GM19023 (cell line): Measurements from ENCODE around the gene CFAP45.

Experiments
- ATAC-seq: cut with Tn5 transposase; IDR thresholded peaks from one replicate; pipeline ENCODE4 v1.9.1; 2021; ENCODE audit warnings: mild to moderate bottlenecking, moderate library complexity; ENCODE audit not compliant: unreplicated experiment

CFAP45 gene, protein sequence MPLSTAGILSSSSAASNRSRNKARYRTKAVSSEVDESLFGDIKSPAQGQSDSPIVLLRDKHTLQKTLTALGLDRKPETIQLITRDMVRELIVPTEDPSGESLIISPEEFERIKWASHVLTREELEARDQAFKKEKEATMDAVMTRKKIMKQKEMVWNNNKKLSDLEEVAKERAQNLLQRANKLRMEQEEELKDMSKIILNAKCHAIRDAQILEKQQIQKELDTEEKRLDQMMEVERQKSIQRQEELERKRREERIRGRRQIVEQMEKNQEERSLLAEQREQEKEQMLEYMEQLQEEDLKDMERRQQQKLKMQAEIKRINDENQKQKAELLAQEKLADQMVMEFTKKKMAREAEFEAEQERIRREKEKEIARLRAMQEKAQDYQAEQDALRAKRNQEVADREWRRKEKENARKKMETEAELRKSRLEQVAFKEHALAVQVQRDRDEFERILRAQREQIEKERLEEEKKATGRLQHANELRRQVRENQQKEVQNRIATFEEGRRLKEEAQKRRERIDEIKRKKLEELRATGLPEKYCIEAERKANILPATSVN

DNA sequence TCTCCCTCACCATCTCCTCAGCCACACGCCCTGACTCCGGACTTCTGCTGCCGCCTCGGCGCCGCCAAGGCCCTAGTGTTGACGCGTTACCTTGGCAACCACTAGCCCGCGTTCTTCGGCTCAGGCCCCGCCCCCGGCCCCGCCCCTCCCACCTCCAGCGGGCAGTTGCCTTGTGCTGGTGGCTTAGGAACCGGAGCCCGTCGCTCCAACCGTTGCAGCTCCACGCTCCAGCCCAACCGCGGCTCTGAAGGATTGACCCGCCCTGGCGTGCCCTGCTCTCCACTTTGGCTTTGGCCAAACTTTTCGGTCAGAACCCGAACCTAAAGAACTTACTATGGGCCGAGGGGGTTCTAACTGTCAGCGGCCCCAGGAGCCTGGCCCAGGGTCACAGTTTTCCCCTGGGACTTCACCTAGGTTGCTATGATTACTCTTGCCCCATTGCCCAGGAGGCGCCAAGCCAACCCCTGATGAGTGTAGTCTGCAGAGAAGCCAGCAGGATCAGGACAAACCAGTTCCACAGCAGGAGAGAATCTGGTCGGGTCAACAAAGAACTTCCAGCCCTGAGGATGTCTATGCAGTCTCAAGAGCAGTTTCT, at the start of gene CFAP45:
Gene CFAP45, minus strand, starts transcription at position 80 of the 595 bp plus-strand sequence. Its CDS starts 67 bp downstream, at position 13.
- ATAC-seq, result no peak

DNA sequence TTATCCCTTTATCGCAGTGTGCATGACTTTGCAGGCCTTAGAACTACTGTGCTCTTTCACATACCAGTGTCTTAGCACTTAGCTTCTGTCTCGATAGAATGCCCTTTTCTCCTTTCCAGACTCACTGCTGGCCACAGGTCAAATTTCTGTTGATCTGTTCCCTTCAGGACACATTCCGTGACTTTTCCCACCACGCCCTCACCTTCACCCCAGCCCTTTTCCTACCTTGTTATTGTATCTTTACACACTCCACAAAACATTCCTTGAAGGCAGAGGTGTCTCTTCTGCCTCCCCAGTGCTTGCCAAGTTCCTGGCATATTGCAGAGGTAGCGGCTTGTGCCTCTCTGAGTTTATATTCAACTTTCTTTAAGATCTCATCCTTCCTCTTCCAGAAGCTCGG, 49.2 kb upstream of the CFAP45 start:
- no peak for ATAC-seq

DNA sequence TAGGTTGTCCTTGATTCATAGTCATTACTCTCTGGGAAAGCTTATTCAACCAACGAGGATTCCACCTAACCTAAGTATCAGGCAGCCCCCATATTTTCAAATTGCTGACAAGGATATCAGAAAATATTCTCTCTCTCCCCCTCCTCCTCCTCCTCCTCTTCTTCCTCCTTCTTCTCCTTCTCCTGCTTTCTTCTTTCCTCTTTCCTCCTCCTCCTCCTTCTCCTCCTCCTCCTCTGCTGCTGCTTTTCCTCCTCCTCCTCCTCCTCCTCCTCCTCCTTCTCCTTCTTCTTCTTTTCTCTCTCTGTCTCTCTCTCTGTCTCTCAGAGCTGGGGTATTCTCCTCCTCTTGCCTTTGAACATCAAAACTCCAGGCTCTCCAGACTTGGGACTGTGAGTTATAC, 48.0 kb upstream of the CFAP45 start:
- ATAC-seq, result no peak

DNA sequence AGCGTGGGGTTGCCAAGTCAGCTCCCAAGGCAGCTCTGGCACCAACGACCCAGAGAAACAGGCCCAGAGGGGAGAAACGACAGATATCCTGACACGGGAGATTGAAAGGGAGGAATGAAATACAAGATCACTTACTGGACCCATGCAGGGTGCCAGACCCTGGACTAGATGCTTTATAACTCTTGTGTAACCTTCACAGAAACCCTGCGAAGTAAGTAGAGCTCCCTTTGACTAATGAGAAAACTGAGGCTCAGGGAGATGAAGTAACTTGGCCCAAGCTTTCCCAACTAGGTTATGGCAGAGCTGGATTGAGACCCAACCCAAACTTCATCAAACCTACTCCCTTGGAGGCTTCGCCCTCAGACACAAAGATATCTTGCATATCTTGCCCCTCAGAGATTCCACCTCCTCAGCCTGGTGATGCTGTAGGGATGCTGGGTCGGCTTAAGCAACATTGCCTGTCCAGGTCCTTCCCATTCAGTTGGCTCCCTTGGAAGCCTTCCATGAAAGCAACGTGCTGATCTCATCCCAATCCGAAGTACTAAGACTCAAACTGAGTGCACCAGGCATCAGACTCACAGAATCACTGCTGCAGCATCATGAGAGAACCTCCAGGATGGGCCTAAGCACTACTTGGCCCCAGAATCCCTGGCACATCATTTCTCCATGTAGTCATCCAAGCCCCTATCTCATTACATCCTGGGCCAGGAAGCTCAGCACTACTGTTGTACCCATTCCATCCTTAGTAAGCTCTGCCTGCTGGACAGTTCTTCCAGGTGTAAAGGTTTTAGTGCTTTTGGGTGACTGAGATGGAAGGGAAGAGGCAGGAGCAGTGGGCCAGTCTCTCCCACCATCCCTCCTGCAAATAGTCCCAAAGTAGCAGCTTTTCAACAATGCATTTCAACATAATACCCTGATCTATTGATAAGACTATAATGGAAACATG, 46.5 kb upstream of the CFAP45 start:
- no peak for ATAC-seq

DNA sequence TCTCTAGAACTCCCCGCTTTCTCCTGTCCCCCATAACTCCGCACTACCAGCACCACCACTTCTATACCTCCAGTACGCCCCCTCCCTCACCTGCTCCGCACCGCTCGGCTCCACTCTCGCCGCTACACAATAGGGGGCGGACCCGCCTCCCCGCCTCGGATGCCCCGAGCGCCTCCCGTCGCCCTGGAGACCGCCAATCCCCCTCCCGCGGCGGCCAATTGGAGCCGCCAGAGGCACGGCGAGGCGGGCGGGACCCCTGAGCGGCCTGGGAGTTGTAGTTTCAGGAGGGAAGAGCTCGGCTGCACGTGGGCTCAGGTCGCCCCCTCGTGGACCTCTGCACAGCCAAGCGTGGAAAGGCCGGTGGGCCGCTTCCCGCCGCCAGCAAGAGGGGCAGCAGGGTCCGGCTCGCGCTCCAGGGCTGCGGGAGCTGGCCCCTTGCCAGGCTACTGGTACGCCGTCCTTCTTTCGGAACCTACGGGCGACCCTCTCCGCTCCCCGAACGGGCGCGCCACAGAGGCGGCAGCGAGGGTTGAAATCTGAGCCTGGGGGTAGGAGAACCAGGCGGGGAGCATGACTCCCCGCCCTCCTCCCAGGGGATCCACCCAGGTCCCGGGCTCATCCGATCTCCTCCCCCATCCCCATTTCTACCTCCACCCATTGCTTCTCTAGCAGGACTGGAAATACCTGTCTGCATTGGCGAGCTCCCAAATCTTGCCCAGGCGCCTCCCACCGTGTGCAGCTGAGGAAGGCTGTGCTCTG, 45.7 kb upstream of the CFAP45 start, which contains the start of gene IGSF9:
Gene IGSF9, minus strand, starts transcription at position 131 of the 759 bp plus-strand sequence. CDS start 2,159 bp downstream, outside the sequence.
- ATAC-seq, result peak; percentile 67

DNA sequence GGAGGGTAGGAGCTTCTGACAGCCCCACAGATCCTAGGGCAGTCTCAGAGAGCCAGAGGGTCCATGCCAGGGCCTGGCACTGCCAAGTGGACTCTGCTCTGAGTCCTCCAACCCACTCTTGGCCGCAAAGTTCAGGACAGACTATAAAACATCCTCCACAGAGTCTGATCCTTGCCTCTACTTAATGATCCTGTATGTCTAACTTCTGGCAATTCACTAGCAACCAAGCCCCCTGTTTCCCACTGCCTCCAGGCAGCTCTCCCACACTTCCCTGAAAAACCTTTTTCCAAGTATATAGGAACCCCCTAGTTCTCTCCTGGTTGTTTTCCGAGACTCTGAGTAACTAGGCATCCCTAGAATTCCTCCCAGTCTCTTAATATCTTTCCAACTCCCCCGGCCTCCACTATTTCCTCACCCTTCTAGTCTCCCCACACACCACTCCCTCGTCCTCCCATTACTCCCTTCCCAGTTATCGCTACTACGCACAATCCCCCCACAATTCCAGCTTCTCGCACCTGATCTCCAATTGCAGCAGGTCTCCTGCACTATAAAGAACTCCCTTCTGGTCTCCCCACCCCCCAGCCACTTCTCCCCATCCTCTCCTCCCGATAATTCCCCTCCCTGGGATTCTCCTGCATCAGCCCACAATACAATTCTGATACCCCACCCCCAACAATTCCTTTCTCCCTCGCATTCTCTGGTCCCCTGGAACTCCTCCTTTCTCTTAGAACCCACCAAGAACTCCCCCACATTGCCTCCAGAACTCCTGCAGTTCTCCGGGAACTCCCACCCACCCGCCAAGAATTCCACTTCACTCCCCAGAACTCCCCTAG, 44.9 kb upstream of the CFAP45 start:
- ATAC-seq, result no peak

DNA sequence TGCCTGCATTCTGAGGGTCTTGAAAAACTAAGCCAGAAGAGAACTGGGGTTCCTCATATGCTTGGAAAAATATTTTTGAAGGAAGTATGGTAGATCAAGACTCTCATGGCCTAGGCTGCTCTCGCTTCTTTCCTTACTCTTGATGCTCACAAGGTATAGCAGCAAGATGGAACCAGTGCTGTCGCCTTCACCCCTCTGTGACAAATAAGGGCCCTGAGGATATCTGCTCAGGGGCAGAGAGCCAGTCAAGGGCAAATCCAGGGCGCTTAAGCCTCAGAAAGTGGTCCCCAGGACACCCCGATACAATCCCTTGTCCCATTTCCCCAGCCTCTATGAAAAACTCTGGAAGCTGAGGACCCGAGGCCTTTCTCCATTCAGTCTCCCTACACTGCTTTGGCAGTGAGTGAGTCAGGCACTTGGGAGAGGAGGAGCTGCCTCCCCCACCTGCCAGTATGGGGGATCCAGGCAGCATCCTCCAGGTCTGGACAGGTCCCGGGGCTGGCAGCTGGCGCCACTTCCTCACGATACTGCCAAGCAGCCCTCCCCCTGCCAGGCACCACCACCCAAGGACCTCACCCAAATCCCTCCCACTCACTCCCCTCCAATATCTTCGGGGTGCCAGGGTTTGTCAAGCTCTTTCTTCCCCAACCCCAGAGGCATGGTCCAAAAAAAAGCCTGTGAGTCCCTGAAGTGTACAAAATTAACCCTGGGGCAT, 44.1 kb upstream of the CFAP45 start:
- ATAC-seq, result no peak

DNA sequence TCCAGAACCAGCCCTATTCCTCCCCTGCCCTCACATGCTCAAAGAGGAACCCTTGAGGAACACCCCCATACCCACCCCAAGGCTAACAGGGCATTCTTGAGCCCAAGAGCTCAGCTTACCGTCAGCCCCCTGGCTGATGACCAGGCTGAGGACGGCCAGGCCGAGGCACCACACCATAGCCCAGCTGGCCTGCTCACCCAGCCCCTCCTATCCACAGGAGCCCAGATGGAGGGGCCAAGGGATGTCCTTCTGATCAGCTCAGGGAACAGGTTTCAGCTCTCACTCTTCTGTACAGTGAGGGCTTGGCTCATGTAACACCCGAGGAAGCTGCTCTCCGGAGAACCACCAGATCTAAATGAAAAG, 43.3 kb upstream of the CFAP45 start:
- no peak for ATAC-seq

DNA sequence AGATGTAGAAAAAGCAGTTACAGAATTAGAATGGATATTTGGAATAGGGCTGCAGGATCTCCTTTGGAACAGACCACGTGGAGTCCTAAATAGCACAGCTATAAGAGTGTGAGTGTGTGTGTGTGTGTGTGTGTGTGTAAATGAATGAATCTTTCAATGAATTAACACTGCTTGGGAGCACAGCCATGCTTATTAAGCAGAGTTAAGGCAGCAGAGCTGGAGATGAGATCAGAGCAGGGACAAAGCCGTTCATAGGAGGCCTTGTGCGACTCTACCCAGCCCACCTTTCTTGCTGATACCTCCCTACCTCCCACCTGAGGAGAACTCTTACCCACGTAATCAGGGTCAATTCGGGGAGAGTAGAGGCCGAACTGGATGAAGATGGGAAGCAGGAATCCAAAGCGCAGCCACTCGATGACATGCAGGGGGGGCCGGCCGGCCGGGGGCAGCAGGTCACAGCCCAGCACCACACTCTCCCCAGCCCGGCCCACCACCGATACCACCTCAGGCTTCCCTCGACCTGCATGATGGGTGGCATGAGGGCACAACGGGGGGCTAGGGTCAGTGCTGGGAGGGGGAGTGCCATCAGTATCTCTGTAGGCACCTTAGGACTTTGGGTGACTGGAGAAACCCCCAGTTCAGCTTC, 42.8 kb upstream of the CFAP45 start:
- no peak for ATAC-seq

DNA sequence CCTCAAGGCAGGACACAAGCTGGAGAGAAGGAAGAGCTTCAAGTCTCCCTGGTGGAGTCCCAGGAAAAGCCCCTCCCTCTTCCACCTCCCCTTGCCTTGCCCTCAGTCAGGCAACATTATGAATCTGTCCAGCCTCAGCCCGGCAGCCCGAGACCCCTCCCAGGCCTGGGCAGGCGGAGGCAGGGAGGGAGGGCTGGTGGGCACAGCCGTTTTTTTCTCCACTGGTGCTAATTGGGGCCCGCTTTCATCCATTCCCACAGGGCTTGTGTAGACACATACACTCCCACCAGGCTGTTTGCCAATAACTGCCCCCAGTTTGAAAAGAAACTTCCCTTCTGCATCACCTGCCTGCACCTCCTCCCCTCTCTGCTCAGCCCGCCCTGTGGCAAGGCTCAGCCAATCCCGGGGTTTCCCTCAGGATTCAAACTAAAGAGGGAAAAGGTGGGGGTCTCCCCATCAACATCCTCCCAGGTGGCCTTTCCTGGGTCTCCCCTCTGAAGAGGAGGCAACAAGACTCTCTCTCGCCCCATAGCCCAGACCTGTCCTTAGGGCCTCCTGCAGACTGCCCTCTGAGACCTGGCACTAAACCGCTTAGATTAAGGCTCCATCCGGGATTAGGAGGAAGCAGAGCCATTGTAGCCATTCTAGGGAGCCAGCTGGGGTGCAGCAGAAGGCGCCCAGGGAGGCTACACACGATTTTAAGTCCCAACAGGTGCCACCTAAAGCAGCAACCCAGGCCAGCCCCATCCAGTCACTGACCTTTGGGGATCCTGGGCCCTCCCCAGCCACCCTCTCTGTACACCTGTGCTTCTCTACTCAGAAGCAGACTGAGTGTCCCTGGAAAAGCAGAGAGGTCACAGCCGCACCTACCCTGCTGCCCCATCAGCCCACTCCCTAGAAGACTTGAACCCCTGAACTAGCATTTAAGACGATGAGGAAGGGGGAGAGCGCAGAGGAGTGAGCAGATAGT, 41.9 kb upstream of the CFAP45 start:
- ATAC-seq, result no peak

DNA sequence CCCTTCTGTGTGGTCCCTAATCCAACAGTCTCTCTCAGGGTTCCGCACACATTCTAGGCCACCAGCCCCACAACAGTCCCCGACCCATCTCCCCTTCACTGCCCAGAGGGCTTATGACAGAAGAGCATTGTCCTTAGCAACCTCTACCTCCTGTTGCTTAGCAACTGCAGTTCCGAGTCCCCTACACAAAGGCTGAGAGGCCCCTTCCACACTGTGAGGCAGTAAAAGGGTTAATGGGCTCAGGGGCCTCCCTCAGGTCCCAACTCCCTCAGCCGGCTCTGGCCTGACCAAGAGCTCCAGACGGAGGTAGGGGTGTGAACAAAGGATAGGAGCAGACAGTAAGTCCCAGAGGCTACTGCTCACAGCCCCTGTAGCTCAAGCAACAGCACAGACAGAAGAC, 41.2 kb upstream of the CFAP45 start:
- no peak for ATAC-seq

DNA sequence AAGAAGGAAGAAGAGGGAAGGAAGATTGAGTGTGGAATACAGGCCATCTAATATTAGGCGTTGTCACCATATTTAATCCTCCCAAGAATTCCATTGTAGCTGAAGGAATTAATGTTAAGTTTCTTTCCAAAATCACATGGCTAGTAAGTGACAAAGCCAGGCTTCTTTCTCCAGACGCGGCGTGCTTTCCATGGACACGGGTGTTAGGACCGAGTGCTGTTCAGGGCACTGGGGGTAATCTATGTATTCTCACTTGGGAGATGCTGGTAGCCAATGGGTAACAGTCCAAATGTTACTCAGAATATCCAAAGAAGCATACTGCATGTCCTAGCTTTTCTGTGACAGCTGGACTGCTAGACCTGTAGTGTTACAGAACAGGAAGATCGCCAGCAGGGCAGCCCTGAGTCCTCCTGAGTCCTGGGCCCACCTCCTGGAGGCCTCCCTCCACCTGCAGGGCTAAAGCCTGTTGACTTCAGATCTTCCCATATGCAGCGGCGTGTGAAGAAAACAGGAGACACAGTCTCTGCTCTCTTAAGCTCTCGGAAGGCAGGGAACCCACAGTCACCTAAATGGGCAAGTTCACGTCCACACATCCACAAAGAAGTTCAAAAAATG, 40.1 kb upstream of the CFAP45 start:
- no peak for ATAC-seq

DNA sequence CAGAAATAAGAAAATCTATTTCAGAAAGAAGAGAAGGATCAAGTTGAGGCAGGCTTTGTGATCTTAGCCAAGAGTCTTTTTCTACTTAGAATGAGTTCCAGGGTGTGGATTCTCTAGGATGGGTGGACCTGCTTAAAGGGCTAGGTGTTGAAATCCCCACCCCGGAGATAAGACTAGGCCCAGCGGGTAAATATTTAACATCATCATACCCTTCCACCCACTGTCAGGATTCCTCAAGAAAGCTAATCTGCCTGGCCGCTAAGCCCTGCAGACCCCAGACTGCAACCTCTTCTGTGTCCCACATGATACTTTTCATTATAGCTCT, 39.7 kb upstream of the CFAP45 start:
- no peak for ATAC-seq

DNA sequence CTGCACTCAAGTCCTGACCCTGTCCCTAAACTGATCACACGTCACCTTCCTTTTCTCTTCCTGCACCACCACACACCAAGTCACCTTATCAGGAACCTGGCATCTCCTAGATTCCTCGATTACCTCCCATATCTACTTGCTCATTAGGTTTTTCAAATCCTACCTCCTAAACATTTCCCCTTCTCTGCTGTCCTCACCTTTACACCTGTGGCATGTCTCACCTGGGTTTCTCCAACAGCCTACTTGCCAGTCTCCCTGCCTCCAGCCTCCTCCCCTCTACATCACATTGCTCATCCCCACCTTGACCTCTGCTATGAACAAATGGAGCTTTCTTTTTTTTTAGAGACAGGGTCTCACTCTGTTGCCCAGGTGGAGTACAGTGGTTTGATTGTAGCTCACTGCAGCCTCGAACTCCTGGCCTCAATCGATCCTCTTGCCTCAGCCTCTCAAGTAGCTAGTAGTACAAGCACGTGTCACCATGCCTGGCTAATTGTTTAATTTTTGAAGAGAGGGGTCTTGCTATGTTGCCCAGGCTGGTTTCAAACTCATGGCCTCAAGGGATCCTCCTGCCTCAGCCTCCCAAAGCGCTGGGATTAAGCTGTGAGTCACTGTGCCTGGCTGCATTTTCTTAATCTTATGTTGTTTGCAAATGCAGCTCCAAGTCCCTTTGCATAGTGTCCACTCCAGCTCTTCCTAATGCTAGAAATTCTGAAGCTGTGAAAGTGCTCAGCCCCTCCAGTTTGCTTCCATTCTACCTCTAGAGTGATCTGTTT, 39.1 kb upstream of the CFAP45 start:
- ATAC-seq, result no peak

DNA sequence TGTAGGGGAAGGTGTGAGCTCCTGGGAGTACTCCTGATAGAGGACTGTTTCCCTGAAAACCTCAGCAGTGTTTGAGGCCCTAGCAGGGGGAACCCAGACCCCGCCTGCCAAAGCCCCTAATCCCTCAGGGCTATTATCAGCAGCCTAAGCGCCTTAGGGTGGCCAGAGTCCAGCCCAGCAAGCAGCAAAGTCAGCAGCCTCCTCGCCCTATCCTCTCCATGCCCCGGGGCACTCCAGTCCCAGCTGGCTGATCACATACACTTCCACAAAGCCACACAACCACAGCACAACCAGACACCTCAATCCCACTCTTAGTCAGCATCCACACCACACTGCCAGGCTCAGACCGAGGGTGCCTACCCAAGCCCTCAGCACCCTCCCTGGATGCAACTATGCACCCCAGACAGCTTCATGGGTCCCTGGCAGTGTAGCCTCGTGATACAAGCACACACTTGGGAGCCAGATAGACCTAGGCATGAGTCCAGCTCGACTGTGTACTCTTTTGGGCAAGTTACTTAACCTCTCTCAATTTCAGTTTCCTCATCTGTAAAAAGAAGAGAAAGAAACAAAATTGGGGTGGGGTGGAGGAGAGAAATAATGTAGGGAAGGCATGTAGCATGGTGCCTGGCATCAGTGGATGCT, 38.4 kb upstream of the CFAP45 start:
- no peak for ATAC-seq
